ENCODE measurements around the gene SLC40A1. TPM values are rescaled to one million over a fixed set of nuclear protein-coding genes. Genes with fewer than 3 reads are reported as not detected.

Gene SLC40A1
- total RNA-seq, 1 donor from 2014 or later = 0.86 TPM

DNA sequence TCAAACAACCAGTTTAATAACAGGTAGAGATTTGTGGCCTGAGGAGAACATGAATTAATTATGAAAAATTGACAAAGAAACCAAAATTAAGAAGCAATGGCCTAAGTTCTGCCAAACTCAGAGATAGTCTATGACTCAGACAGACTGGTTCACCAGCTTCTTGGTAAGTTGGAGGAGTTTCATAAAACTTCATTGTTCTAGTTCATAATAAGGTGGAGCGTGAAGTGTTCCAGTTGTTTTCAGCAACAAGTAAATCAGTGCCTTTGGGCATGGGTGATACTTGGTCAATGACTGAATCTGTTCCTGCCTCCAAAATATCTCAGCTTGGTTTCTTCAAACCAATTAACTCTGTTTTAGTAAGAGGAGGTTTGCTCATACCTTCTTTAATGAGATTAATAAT lies 40.0 kb downstream of the SLC40A1 start:
- H3K27ac Mint-ChIP-seq = no peak overlapping the region

GRCh38 chr2:189538402-189538801 lies 42.2 kb downstream of the SLC40A1 start:
- H3K9me3 Mint-ChIP-seq = no peaks in the 10 kb centered on the region
- H3K27ac Mint-ChIP-seq = no peak overlapping the region
- H3K4me1 Mint-ChIP-seq (ENCODE audit: low read depth) = no peaks in the 10 kb centered on the region
- intact Hi-C loops (cut with micrococcal nuclease) = no loop called here
- peaks cover 11% of the 10 kb centered on the region for H3K27me3 Mint-ChIP-seq (ENCODE audit: insufficient read depth)
- DNase-seq (ENCODE audit: low spot score) = no peak
- no peaks in the 10 kb centered on the region for H3K36me3 Mint-ChIP-seq (ENCODE audit: low read depth)
- no peak overlapping the region for H3K4me3 Mint-ChIP-seq

More for the DNA sequence above, 40.0 kb downstream of the SLC40A1 start:
- H3K27me3 Mint-ChIP-seq (ENCODE audit: insufficient read depth) = peaks cover 11% of the 10 kb centered on the region
- no peaks in the 10 kb centered on the region for H3K9me3 Mint-ChIP-seq
- no peak for DNase-seq (ENCODE audit: low spot score)
- H3K4me1 Mint-ChIP-seq (ENCODE audit: low read depth) = no peaks in the 10 kb centered on the region
- H3K4me3 Mint-ChIP-seq = no peak overlapping the region
- intact Hi-C loops (cut with micrococcal nuclease) = no loop called here
- no peaks in the 10 kb centered on the region for H3K36me3 Mint-ChIP-seq (ENCODE audit: low read depth)

DNA sequence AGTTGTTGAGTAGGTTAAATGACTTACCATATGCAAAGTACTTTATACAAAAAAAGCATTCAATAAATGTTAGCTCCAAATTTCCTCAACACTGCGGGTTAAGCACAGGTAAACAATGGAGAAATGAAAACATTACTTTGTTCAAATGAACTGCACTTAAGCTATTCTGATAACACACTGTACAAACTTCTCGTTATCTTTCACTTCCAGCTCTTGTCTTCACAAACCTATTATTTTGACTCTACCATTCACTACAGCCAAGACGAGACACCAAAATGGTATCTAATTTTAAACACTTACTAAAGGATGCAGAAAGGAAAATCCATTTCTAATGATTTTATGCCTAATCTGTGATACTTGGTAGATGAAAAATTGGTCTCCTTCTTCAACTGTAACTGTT lies 43.8 kb downstream of the SLC40A1 start:
- no peak for DNase-seq (ENCODE audit: low spot score)
- no peaks in the 10 kb centered on the region for H3K4me1 Mint-ChIP-seq (ENCODE audit: low read depth)
- H3K36me3 Mint-ChIP-seq (ENCODE audit: low read depth) = no peaks in the 10 kb centered on the region
- intact Hi-C loops (cut with micrococcal nuclease) = no loop called here
- no peak overlapping the region for H3K4me3 Mint-ChIP-seq
- no peak overlapping the region for H3K27ac Mint-ChIP-seq
- peaks cover 5% of the 10 kb centered on the region for H3K27me3 Mint-ChIP-seq (ENCODE audit: insufficient read depth)
- H3K9me3 Mint-ChIP-seq = no peaks in the 10 kb centered on the region

GRCh38 chr2:189534854-189535832 lies 45.4 kb downstream of the SLC40A1 start:
- Mint-ChIP-seq H3K36me3 (ENCODE audit: low read depth) (no peaks in the 10 kb centered on the region), H3K27ac (no peak overlapping the region), H3K9me3 (no peaks in the 10 kb centered on the region), H3K27me3 (ENCODE audit: insufficient read depth) (peaks cover 5% of the 10 kb centered on the region), H3K4me3 (no peak overlapping the region), H3K4me1 (ENCODE audit: low read depth) (no peaks in the 10 kb centered on the region)
- DNase-seq (ENCODE audit: low spot score) = no peak
- intact Hi-C loops (cut with micrococcal nuclease) = no loop called here

GRCh38 chr2:189533288-189534035 lies 47.1 kb downstream of the SLC40A1 start:
- no peaks in the 10 kb centered on the region for H3K36me3 Mint-ChIP-seq (ENCODE audit: low read depth)
- H3K9me3 Mint-ChIP-seq = no peaks in the 10 kb centered on the region
- no peaks in the 10 kb centered on the region for H3K4me1 Mint-ChIP-seq (ENCODE audit: low read depth)
- H3K4me3 Mint-ChIP-seq = no peak overlapping the region
- intact Hi-C loops (cut with micrococcal nuclease) = no loop called here
- peaks cover 5% of the 10 kb centered on the region for H3K27me3 Mint-ChIP-seq (ENCODE audit: insufficient read depth)
- DNase-seq (ENCODE audit: low spot score) = no peak
- H3K27ac Mint-ChIP-seq = no peak overlapping the region

- intact Hi-C loops (cut with micrococcal nuclease) = no loop called here
- no peak overlapping the region for H3K4me3 Mint-ChIP-seq
- no peaks in the 10 kb centered on the region for H3K9me3 Mint-ChIP-seq
- no peaks in the 10 kb centered on the region for H3K27me3 Mint-ChIP-seq (ENCODE audit: insufficient read depth)
- no peaks in the 10 kb centered on the region for H3K4me1 Mint-ChIP-seq (ENCODE audit: low read depth)
- H3K36me3 Mint-ChIP-seq (ENCODE audit: low read depth) = no peaks in the 10 kb centered on the region
- no peak overlapping the region for H3K27ac Mint-ChIP-seq
- no peak for DNase-seq (ENCODE audit: low spot score)
These were observed 49.5 kb downstream of the SLC40A1 start for GRCh38 chr2:189530965-189531637.

DNA sequence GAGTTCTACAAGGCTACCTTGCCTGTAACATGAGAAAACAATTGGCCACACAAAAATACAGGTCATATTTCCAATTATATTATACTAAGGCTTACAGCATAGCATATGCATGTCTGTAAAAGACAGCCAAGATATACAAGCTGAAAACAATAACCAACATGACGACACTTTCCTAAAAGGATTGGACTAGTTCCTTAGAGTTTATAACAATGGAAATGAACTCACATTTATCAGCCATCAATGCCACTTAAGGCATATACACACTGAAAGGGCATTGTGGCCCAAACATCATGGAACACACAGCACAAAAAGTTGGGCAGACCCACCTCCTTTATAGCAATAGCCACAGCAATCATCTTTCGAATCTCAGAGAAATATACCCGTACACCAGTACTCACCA lies 52.0 kb downstream of the SLC40A1 start:
- Mint-ChIP-seq H3K9me3 (no peaks in the 10 kb centered on the region), H3K27me3 (ENCODE audit: insufficient read depth) (no peaks in the 10 kb centered on the region), H3K4me3 (no peak overlapping the region), H3K4me1 (ENCODE audit: low read depth) (no peaks in the 10 kb centered on the region), H3K36me3 (ENCODE audit: low read depth) (no peaks in the 10 kb centered on the region), H3K27ac (no peak overlapping the region)
- intact Hi-C loops (cut with micrococcal nuclease) = no loop called here
- no peak for DNase-seq (ENCODE audit: low spot score)

- no peak for DNase-seq (ENCODE audit: low spot score)
- Mint-ChIP-seq H3K4me1 (ENCODE audit: low read depth) (no peaks in the 10 kb centered on the region), H3K36me3 (ENCODE audit: low read depth) (no peaks in the 10 kb centered on the region), H3K4me3 (no peak overlapping the region), H3K27me3 (ENCODE audit: insufficient read depth) (no peaks in the 10 kb centered on the region), H3K27ac (no peak overlapping the region), H3K9me3 (no peaks in the 10 kb centered on the region)
- intact Hi-C loops (cut with micrococcal nuclease) = no loop called here
These were observed 52.6 kb downstream of the SLC40A1 start for GRCh38 chr2:189527812-189528592.

DNA sequence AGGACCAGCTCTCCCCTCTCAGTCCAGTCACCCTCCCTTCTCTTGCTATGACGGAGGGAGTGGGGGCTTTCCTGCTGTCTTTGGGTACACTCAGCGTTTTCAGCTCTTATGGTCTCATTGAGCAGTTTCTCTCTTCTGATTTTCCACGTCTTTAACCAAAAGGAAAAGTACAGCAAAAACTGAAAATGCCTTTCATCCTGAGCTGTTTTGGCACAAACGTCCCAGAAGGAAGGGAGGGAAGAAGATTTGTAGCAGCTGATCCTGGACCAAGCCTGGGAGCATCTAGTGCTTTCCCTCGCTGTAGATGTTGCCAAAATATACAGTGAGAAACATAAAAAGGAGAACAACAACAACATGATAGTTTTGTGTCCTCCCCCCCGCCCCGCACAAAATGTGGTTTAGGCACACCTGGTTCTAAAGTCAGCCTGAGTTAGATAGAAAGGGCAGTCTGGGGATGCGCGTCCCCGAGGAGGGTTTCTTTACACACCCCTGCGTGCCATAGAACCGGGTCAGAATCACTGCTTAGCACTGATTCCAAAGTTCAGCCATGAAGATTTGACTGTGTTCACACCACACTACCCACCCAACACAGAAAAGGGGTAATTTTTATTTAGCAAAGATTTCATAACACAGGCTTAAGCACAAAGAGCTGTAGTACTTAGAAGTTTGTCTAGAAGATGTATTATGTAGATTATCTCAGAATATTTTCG lies 53.4 kb downstream of the SLC40A1 start:
- Mint-ChIP-seq H3K4me1 (ENCODE audit: low read depth) (no peaks in the 10 kb centered on the region), H3K27me3 (ENCODE audit: insufficient read depth) (no peaks in the 10 kb centered on the region), H3K4me3 (no peak overlapping the region), H3K27ac (no peak overlapping the region), H3K36me3 (ENCODE audit: low read depth) (no peaks in the 10 kb centered on the region), H3K9me3 (no peaks in the 10 kb centered on the region)
- intact Hi-C loops (cut with micrococcal nuclease) = no loop called here
- no peak for DNase-seq (ENCODE audit: low spot score)

DNA sequence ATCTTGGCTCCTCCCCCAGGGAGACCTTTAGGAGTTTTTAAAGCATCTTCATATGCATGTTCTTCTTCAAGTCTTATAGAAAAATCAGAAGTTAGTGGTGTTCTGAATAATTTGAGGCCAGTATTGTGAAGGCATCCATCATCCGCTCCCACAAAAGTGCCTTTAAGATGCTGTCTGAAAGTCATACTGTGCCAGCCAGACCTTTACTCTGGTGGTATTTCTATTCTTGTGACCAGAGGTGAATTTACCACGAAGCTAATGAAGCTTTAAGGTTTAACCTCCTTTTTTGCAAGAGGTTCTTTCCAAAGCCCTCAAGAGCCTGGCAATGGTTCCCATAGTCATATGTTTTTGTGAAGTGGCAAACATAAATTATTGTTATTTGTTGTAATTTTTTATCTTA lies 54.3 kb downstream of the SLC40A1 start:
- no peak overlapping the region for H3K4me3 Mint-ChIP-seq
- H3K27ac Mint-ChIP-seq = no peak overlapping the region
- intact Hi-C loops (cut with micrococcal nuclease) = no loop called here
- H3K9me3 Mint-ChIP-seq = no peaks in the 10 kb centered on the region
- H3K36me3 Mint-ChIP-seq (ENCODE audit: low read depth) = no peaks in the 10 kb centered on the region
- no peaks in the 10 kb centered on the region for H3K4me1 Mint-ChIP-seq (ENCODE audit: low read depth)
- no peak for DNase-seq (ENCODE audit: low spot score)
- H3K27me3 Mint-ChIP-seq (ENCODE audit: insufficient read depth) = no peaks in the 10 kb centered on the region

GRCh38 chr2:189524746-189525145 lies 55.8 kb downstream of the SLC40A1 start:
- intact Hi-C loops (cut with micrococcal nuclease) = no loop called here
- Mint-ChIP-seq H3K27ac (no peak overlapping the region), H3K9me3 (no peaks in the 10 kb centered on the region), H3K4me3 (no peak overlapping the region), H3K36me3 (ENCODE audit: low read depth) (no peaks in the 10 kb centered on the region), H3K27me3 (ENCODE audit: insufficient read depth) (no peaks in the 10 kb centered on the region), H3K4me1 (ENCODE audit: low read depth) (no peaks in the 10 kb centered on the region)
- DNase-seq (ENCODE audit: low spot score) = no peak
